ENCODE data around the gene SLC12A5.

- TF ChIP-seq CTCF (conservative IDR thresholded peaks at IDR 0.05) (no peak), EZH2 (IDR thresholded peaks at IDR 0.05; ENCODE audit: low read depth) (no peak)
Observed at GRCh38 chr20:46010491-46011391, 18.3 kb upstream of the SLC12A5 start.
